MG63 (cell line): Measurements from ENCODE around the gene GPR45. TPM values are rescaled to one million over a fixed set of nuclear protein-coding genes. Genes with fewer than 3 reads are reported as not detected.
A peak's percentile ranks its signal among the peaks of the same experiment; 100 is the strongest.
"Not testable (repeated sequence)": the region's sequence is repeated elsewhere in the genome, so short reads cannot be mapped to it uniquely, and the experiment has no call there.

ENCODE experiments used
- DNase-seq: peaks from one replicate; pipeline ENCODE4 v3.0.0-alpha.2; 2020
- H3K27me3 ChIP-seq: fragments of 250-450 bp; sonication (Bioruptor Pico); 2 replicates; pipeline ENCODE4 v1.5.1; 2020; ENCODE audit warnings: mild to moderate bottlenecking, moderate library complexity
- H3K36me3 ChIP-seq: fragments of 250-450 bp; sonication (Bioruptor Pico); 2 replicates; pipeline ENCODE4 v1.5.1; 2020; ENCODE audit warnings: mild to moderate bottlenecking, moderate library complexity
- H3K4me3 ChIP-seq: fragments of 250-450 bp; sonication (Bioruptor Pico); 2 replicates; pipeline ENCODE4 v1.5.1; 2020; ENCODE audit warnings: mild to moderate bottlenecking, moderate library complexity
- H3K9me3 ChIP-seq: fragments of 250-450 bp; sonication (Bioruptor Pico); 2 replicates; pipeline ENCODE4 v1.5.1; 2020; ENCODE audit warnings: mild to moderate bottlenecking, moderate library complexity
- total RNA-seq: library from RNA; depleted of rRNA; stranded (reverse); fragments of >200 nt; shearing (Covaris generic); gene quantifications from 2 replicates; pipeline ENCODE4 v1.2.3, GENCODE V29; 2014; ENCODE audit warnings: low replicate concordance

GPR45 gene
- total RNA-seq, 1 experiment from 2014 or later = not detected

- Histone ChIP-seq H3K27me3 (0 out of 2 replicates have a peak, but pooled peaks cover 2% of the 10 kb centered on the region), H3K36me3 (no peaks in the 10 kb centered on the region), H3K9me3 (no peaks in the 10 kb centered on the region), H3K4me3 (no peak overlapping the region)
- DNase-seq = no peak
These were observed 7.0 kb downstream of the GPR45 start for GRCh38 chr2:105248316-105249070.

DNA sequence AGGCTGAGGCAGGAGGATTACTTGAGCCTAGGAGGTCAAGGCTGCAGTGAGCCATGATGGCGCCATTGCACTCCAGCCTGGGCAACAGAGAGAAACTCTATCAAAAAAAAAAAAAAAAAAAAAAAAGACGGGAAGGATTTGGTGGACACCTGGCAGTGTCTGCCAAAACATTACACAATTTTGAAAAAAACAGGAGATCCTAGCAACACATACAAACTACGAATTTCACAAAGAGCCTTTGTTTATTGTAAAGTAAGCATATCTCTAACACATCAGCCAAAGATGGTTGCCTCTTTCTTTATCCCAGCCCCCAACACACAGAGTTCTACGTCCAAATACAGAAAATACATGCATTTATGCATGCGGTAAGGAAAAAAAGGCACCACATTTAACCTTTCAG, 7.6 kb downstream of the GPR45 start:
- Histone ChIP-seq H3K27me3 (0 out of 2 replicates have a peak, but pooled peaks cover 2% of the 10 kb centered on the region), H3K9me3 (no peaks in the 10 kb centered on the region), H3K4me3 (no peak overlapping the region), H3K36me3 (no peaks in the 10 kb centered on the region)
- no peak for DNase-seq

GRCh38 chr2:105249891-105250290, 8.3 kb downstream of the GPR45 start:
- Histone ChIP-seq H3K27me3 (0 out of 2 replicates have a peak, but pooled peaks cover 2% of the 10 kb centered on the region), H3K4me3 (no peak overlapping the region), H3K9me3 (no peaks in the 10 kb centered on the region), H3K36me3 (no peaks in the 10 kb centered on the region)
- no peak for DNase-seq

GRCh38 chr2:105251016-105251648, 9.6 kb downstream of the GPR45 start:
- DNase-seq, H3K27me3 ChIP-seq, H3K9me3 ChIP-seq, H3K36me3 ChIP-seq: not testable (repeated sequence)
- H3K4me3 ChIP-seq = peak overlapping the region; percentile 21

DNA sequence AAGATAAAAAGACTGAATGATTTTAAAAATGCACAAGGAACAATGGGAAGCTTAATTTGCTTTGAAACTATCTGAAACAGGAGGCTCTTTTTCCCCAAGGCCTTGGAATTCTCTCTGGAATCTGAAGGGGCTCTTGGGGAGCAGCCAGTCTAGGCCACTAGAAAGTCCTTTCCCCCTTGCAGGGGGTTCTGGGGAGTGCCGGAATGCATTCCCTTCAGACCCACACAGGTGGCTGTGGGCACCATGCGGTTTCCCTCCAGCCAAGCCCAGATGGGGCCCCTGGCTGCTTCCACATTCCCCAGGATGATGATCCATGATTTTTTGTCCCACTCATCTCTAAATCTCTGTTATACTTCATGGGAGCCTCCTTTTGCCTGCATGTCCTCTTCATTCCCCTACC, 10.7 kb downstream of the GPR45 start:
- H3K27me3 ChIP-seq = 0 out of 2 replicates have a peak, but pooled peaks cover 2% of the 10 kb centered on the region
- H3K4me3 ChIP-seq = no peak overlapping the region
- H3K9me3 ChIP-seq = no peaks in the 10 kb centered on the region
- no peaks in the 10 kb centered on the region for H3K36me3 ChIP-seq
- DNase-seq = no peak

DNA sequence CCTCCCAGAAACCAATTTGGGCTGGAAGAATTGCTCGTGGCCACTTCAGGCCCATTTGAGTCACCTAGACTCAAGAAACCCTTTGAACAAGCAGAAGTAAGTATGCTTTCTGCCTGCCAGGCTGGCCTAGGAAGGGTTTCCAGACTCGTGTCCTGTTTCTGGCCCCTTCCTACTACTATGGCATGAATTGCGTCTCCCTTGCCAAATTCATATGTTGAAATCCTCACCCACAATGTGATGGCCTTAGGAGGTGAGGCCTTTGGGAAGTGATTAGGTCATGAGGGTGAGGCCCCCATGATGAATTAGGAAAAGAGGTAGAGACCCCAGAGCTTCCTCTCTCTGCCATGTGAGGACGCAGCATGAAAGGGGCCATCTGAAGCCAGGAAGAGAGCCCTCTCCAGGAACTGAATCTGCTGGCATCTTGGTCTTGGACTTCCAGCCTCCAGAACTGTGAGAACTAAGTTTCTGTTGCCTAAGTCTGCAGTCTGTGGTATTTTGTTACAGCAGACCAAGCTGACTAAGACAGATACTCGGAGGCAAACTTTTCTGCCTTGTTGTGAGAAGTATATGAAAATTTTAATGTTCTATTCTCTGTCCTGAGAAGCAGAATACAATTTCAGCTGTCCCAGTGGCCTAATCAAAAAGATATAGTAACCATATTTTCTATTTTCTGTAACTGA, 13.1 kb downstream of the GPR45 start:
- DNase-seq = no peak
- Histone ChIP-seq H3K9me3 (no peaks in the 10 kb centered on the region), H3K4me3 (no peak overlapping the region), H3K36me3 (no peaks in the 10 kb centered on the region), H3K27me3 (no peaks in the 10 kb centered on the region)

DNA sequence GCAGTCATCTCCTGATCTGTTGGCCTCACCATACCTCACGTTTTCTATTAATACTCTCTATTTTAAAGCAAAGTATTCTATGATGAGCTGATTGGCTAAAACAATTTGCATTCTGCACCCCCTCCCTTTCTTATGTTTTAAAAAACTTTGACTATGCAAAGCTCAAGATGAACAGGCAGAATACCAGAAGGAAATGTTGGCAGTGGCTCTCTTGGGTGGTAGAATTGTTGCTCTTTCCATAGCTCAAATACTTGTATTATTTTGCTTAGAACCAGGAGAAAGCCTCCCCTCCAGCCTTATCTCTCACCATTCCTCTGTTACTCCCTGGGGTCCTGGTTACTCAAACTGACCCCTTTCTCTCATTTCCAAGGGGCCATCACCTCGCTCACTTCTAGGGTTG, 14.4 kb downstream of the GPR45 start:
- no peak overlapping the region for H3K4me3 ChIP-seq
- no peaks in the 10 kb centered on the region for H3K36me3 ChIP-seq
- no peaks in the 10 kb centered on the region for H3K9me3 ChIP-seq
- no peaks in the 10 kb centered on the region for H3K27me3 ChIP-seq
- DNase-seq = no peak

DNA sequence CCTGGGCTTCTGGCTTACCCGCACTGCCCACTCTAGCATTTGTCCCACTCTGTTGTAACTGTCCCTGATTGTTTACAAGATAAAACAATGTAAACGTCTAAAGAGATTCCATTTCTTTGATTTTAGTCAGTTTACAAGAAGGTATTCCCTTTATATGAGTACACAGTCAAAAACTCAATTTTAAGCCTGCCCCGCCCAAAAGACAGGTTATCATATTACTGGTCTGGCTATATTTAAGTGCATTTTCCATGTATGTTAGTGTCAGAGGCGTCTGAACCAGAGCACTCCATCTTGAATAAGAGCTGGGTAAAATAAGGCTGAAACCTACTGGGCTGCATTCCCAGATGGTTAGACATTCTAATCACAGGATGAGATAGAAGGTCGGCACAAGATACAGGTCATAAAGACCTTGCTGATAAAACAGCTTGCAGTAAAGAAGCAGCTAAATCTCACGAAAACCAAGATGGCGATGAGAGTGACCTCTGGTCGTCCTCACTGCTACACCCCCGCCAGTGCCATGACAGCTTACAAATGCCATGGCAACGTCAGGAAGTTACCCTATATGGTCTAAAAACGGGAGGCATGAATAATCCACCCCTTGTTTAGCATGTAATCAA, 15.0 kb downstream of the GPR45 start:
- Histone ChIP-seq H3K9me3 (no peaks in the 10 kb centered on the region), H3K36me3 (no peaks in the 10 kb centered on the region), H3K4me3 (no peak overlapping the region), H3K27me3 (no peaks in the 10 kb centered on the region)
- DNase-seq = no peak

- no peaks in the 10 kb centered on the region for H3K27me3 ChIP-seq
- no peak for DNase-seq
- no peaks in the 10 kb centered on the region for H3K9me3 ChIP-seq
- no peak overlapping the region for H3K4me3 ChIP-seq
- H3K36me3 ChIP-seq = no peaks in the 10 kb centered on the region; the same call in 1 of the 2 replicates
These were observed 16.4 kb downstream of the GPR45 start for GRCh38 chr2:105257981-105258380.

DNA sequence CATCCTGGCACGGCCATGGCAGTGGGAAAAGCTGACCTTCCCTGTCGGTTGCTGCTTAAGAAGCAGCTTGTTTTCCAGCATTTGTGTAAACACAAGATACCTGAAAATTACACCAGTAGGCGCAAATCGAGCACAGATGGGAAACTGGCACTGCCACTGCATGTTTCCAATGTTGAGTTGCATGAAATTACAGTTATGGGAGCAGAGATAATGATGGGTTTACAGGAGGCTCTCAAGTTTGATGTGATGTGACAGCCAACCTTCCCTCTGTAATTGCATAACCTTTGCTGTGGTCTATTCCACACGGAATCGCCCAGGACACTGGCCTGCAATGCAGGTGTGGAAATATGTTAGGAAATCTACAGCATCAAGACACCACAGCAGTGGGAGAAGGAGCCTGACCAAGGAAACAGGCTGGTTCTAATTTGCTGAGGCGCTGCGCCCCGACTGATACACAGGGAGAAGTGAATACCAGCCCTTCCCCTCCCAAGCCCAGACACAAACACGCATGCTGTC, 17.4 kb downstream of the GPR45 start:
- H3K9me3 ChIP-seq = no peaks in the 10 kb centered on the region
- H3K27me3 ChIP-seq = no peaks in the 10 kb centered on the region
- H3K36me3 ChIP-seq = no peaks in the 10 kb centered on the region; the same call in 1 of the 2 replicates
- DNase-seq = no peak
- H3K4me3 ChIP-seq = no peak overlapping the region

- H3K27me3 ChIP-seq = no peaks in the 10 kb centered on the region
- H3K4me3 ChIP-seq = no peak overlapping the region
- no peaks in the 10 kb centered on the region; the same call in 1 of the 2 replicates for H3K36me3 ChIP-seq
- H3K9me3 ChIP-seq = no peaks in the 10 kb centered on the region
- peak; percentile 65 for DNase-seq
These were observed 19.5 kb downstream of the GPR45 start for GRCh38 chr2:105261061-105261460.

GRCh38 chr2:105262651-105263091, 21.1 kb downstream of the GPR45 start:
- H3K27me3 ChIP-seq = no peaks in the 10 kb centered on the region
- H3K4me3 ChIP-seq = no peak overlapping the region
- no peaks in the 10 kb centered on the region for H3K9me3 ChIP-seq
- DNase-seq = no peak
- H3K36me3 ChIP-seq = peaks cover 2% of the 10 kb centered on the region

DNA sequence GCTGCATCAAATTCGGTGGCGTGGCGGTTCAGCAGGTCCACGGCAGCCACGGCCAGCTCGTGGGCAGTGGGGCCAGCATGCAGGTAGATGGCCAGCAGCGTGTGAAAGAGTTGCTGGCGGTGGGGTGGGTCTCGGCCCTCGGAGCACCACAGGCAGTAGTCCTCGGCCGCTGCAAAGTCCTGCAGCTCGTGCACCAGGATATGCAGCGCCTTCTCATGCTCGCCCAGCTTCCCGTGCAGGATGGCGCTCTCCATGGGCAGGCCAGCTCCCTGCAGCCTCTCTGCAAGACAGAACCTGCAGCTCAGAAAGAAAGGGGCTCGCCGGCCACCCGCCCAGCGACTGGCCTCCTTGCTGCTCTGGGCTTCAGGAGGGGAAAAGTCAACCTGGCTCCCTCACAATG, 27.9 kb downstream of the GPR45 start:
- no peaks in the 10 kb centered on the region for H3K9me3 ChIP-seq
- no peaks in the 10 kb centered on the region for H3K27me3 ChIP-seq
- H3K4me3 ChIP-seq = no peak overlapping the region
- H3K36me3 ChIP-seq = peaks cover 11% of the 10 kb centered on the region
- DNase-seq = no peak

- no peaks in the 10 kb centered on the region for H3K9me3 ChIP-seq
- DNase-seq = no peak
- no peaks in the 10 kb centered on the region for H3K27me3 ChIP-seq
- H3K36me3 ChIP-seq = peaks cover 16% of the 10 kb centered on the region
- H3K4me3 ChIP-seq = no peak overlapping the region
These were observed 30.0 kb downstream of the GPR45 start for GRCh38 chr2:105271393-105272045.

- DNase-seq = no peak
- H3K9me3 ChIP-seq = no peaks in the 10 kb centered on the region
- no peaks in the 10 kb centered on the region for H3K27me3 ChIP-seq
- H3K36me3 ChIP-seq = peaks cover 22% of the 10 kb centered on the region
- H3K4me3 ChIP-seq = no peak overlapping the region
These were observed 30.6 kb downstream of the GPR45 start for GRCh38 chr2:105272176-105272575.

DNA sequence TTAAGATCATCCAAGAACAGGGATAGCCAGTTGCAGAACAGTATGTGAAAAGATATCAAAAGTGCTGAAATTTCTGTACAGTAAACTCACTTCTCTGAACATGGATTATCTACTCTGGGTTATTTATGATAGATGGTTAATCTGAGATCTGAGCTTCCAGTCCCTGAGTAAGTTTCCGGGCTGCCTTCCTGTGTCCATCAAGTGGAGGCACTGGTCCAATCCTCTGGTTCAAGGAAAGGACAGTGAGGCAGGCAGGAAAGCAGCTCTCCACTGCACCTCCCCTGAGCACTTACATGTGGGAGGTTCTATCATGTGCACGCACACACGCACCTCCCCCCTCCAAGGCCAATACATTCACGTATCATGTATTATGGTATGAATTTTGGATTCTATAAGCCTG, 32.5 kb downstream of the GPR45 start:
- H3K36me3 ChIP-seq = peaks cover 24% of the 10 kb centered on the region
- no peaks in the 10 kb centered on the region for H3K27me3 ChIP-seq
- DNase-seq = no peak
- H3K9me3 ChIP-seq = no peaks in the 10 kb centered on the region
- no peak overlapping the region for H3K4me3 ChIP-seq
